WTC11 (cell line): Measurements from ENCODE around the gene ASIC2. TPM values are rescaled to one million over a fixed set of nuclear protein-coding genes. Genes with fewer than 3 reads are reported as not detected.

ENCODE experiments used
- ATAC-seq: fragments of 200-7000 bp; cut with Tn5 transposase; 2 replicates; pipeline ENCODE4 v1.10.0; 2021; ENCODE audit warnings: mild to moderate bottlenecking, moderate library complexity
- CTCF ChIA-PET: fragments of 300-600 bp; sonication (Branson Sonifier 250); formaldehyde crosslinking; loops from one replicate; lab custom pipeline; 2021; ENCODE audit warnings: antibody characterized with exemption; lab: Charles Lee
- POLR2A ChIA-PET: fragments of 350-600 bp; sonication (Branson Sonifier 250); formaldehyde crosslinking; loops from one replicate; lab custom pipeline; 2021; ENCODE audit warnings: antibody characterized with exemption; lab: Charles Lee
- DNase-seq: peaks from one replicate; pipeline ENCODE4 v3.0.0; 2021; ENCODE audit warnings: low spot score
- H3K27ac Mint-ChIP-seq: 2 replicates; pipeline ENCODE4 v1.8.0; 2021; ENCODE audit warnings: mixed read lengths
- H3K27me3 Mint-ChIP-seq: 2 replicates; pipeline ENCODE4 v1.8.0; 2021; ENCODE audit warnings: low read depth, mild to moderate bottlenecking, moderate library complexity, mixed read lengths
- H3K36me3 Mint-ChIP-seq: 2 replicates; pipeline ENCODE4 v1.8.0; 2021; ENCODE audit warnings: mixed read lengths
- H3K4me1 Mint-ChIP-seq: 2 replicates; pipeline ENCODE4 v1.8.0; 2022; ENCODE audit warnings: mixed read lengths
- H3K4me3 Mint-ChIP-seq: 2 replicates; pipeline ENCODE4 v1.8.0; 2021; ENCODE audit warnings: mild to moderate bottlenecking, moderate library complexity, mixed read lengths
- H3K9me3 Mint-ChIP-seq: 2 replicates; pipeline ENCODE4 v1.8.0; 2021; ENCODE audit warnings: mixed read lengths
- ATF1 ChIP-seq: sonication (generic); formaldehyde crosslinking; IDR thresholded peaks from 2 replicates; pipeline ENCODE4 v1.8.1; 2023; ENCODE audit warnings: mild to moderate bottlenecking, moderate library complexity, missing genetic modification reagents
- CREM ChIP-seq: sonication (generic); formaldehyde crosslinking; IDR thresholded peaks from 2 replicates; pipeline ENCODE4 v1.8.1; 2022; ENCODE audit warnings: mild to moderate bottlenecking, missing genetic modification reagents, moderate library complexity
- ETV6 ChIP-seq: sonication (generic); formaldehyde crosslinking; IDR thresholded peaks from 2 replicates; pipeline ENCODE4 v1.8.1; 2022; ENCODE audit warnings: mild to moderate bottlenecking, missing genetic modification reagents
- FOXJ3 ChIP-seq: sonication (generic); formaldehyde crosslinking; IDR thresholded peaks from 2 replicates; pipeline ENCODE4 v1.9.0; 2021; ENCODE audit warnings: missing genetic modification reagents, mild to moderate bottlenecking, borderline replicate concordance
- GABPB1 ChIP-seq: sonication (generic); formaldehyde crosslinking; IDR thresholded peaks from 2 replicates; pipeline ENCODE4 v1.8.1; 2023; ENCODE audit warnings: mild to moderate bottlenecking, missing genetic modification reagents
- GRHL2 ChIP-seq: fragments of 250-450 bp; sonication (Bioruptor Pico); IDR thresholded peaks from 2 replicates; pipeline ENCODE4 v1.8.0; 2022; ENCODE audit warnings: mild to moderate bottlenecking, moderate library complexity; ENCODE audit not compliant: insufficient replicate concordance, severe bottlenecking
- JAZF1 ChIP-seq: fragments of 250-450 bp; sonication (Bioruptor Pico); IDR thresholded peaks from 2 replicates; pipeline ENCODE4 v1.9.0; 2021; ENCODE audit warnings: moderate library complexity, mild to moderate bottlenecking, inconsistent platforms
- MYBL2 ChIP-seq: sonication (generic); formaldehyde crosslinking; IDR thresholded peaks from 2 replicates; pipeline ENCODE4 v1.8.1; 2023; ENCODE audit warnings: mild to moderate bottlenecking, moderate library complexity, missing genetic modification reagents
- NFATC4 ChIP-seq: fragments of 250-450 bp; sonication (Bioruptor Pico); IDR thresholded peaks from 2 replicates; pipeline ENCODE4 v1.9.0; 2021; ENCODE audit warnings: mild to moderate bottlenecking
- NR1H2 ChIP-seq: sonication (generic); formaldehyde crosslinking; IDR thresholded peaks from 2 replicates; pipeline ENCODE4 v1.9.0; 2021; ENCODE audit warnings: mild to moderate bottlenecking, moderate library complexity, missing genetic modification reagents
- NR2C2 ChIP-seq: sonication (generic); formaldehyde crosslinking; IDR thresholded peaks from 2 replicates; pipeline ENCODE4 v1.8.0; 2022; ENCODE audit warnings: mild to moderate bottlenecking, missing genetic modification reagents
- SOX15 ChIP-seq: fragments of 250-450 bp; sonication (Bioruptor Pico); IDR thresholded peaks from 2 replicates; pipeline ENCODE4 v1.9.0; 2021; ENCODE audit warnings: mild to moderate bottlenecking
- TP53 ChIP-seq: sonication (generic); formaldehyde crosslinking; IDR thresholded peaks from 2 replicates; pipeline ENCODE4 v1.8.1; 2023; ENCODE audit warnings: mild to moderate bottlenecking, missing genetic modification reagents
- ZNF396 ChIP-seq: fragments of 250-450 bp; sonication (Bioruptor Pico); IDR thresholded peaks from 2 replicates; pipeline ENCODE4 v1.8.0; 2021; ENCODE audit warnings: mild to moderate bottlenecking, moderate library complexity, borderline replicate concordance
- ZNF416 ChIP-seq: fragments of 250-450 bp; sonication (Bioruptor Pico); IDR thresholded peaks from 2 replicates; pipeline ENCODE4 v1.9.0; 2021; ENCODE audit warnings: mild to moderate bottlenecking, inconsistent platforms
- total RNA-seq: library from RNA; stranded (reverse); gene quantifications from 3 replicates; pipeline ENCODE4 v1.2.3, GENCODE V29; 2021
- TF ChIP-seq, protein P1 (sequence below): fragments of 250-450 bp; sonication (Bioruptor Pico); IDR thresholded peaks from 2 replicates; pipeline ENCODE4 v1.9.0; 2021; ENCODE audit warnings: moderate library complexity, mild to moderate bottlenecking, inconsistent platforms, borderline replicate concordance
- TF ChIP-seq, protein P2 (sequence below): sonication (generic); formaldehyde crosslinking; IDR thresholded peaks from 2 replicates; pipeline ENCODE4 v1.8.0; 2022; ENCODE audit warnings: missing genetic modification reagents
- TF ChIP-seq, protein P3 (sequence below): fragments of 250-450 bp; sonication (Bioruptor Pico); conservative IDR thresholded peaks from 2 replicates; pipeline ENCODE4 v1.9.0; 2021; ENCODE audit warnings: mild to moderate bottlenecking
- TF ChIP-seq, protein P4 (sequence below): sonication (generic); formaldehyde crosslinking; IDR thresholded peaks from 2 replicates; pipeline ENCODE4 v1.8.0; 2022; ENCODE audit warnings: mild to moderate bottlenecking, missing genetic modification reagents
- TF ChIP-seq, protein P5 (sequence below): sonication (generic); formaldehyde crosslinking; IDR thresholded peaks from 2 replicates; pipeline ENCODE4 v1.8.1; 2022; ENCODE audit warnings: mild to moderate bottlenecking, moderate library complexity, missing genetic modification reagents
- TF ChIP-seq, protein P6 (sequence below): sonication (generic); formaldehyde crosslinking; IDR thresholded peaks from 2 replicates; pipeline ENCODE4 v1.8.0; 2022; ENCODE audit warnings: mild to moderate bottlenecking, missing genetic modification reagents

The ASIC2 gene
- total RNA-seq, 1 experiment from 2014 or later: 2.7 TPM

DNA sequence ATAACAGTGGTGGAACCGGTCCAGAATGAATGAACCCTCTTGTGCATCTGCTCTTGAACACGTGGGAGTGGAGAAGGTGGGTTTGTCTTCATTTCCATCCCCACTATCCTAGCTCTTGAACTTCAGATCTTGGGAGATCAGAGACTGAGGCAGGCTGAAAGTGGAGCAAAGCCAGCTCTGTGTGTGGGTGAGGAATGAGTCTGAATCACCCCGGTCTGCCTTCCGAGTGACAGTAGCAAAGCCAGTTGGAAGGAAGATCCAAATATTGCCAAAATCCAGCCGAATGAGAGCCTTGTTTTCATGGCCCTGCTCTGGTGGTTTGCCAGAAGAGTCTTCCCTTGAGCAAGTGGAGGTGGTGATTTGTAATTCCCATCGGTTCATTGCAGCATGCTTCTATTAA is 29.0 kb upstream of the ASIC2 start (continued):
- TF ChIP-seq, protein P1, sequence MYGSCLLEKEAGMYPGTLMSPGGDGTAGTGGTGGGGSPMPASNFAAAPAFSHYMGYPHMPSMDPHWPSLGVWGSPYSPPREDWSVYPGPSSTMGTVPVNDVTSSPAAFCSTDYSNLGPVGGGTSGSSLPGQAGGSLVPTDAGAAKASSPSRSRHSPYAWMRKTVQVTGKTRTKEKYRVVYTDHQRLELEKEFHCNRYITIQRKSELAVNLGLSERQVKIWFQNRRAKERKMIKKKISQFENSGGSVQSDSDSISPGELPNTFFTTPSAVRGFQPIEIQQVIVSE: no peak
- no peak for TF ChIP-seq NFATC4 (CRISPR knock-in tag)
- no peak for TF ChIP-seq CREM (CRISPR knock-in tag)

DNA sequence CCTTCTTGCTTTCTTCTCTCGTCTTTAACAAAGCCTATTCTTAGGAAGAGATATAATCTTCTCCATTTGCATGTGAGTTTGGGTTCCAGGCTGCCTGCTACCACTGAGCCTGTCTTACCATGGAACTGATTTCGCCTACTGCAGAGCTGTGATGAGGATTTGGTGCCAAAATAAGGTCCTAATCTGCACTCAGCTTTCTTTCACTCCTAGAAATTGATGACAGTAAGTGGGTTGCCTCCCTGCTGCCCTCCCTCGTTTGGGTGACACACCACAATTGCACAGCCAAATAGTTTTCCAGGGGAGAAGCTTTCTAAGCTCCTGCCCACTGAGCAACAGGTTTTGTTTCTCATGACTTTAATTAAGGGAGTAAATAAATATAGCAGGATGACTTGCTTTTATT is 25.1 kb upstream of the ASIC2 start:
- ATAC-seq (no peak), DNase-seq (no peak)
- ChIA-PET POLR2A (no interaction called here), CTCF (interaction anchor here (0.6 to 2.8 kb wide), 3 partner anchors 17 to 1125 kb away, joined by 3 to 8 read pairs (median 4); no protein-coding TSS in a partner anchor)
- no peaks in the 10 kb centered on the region for H3K9me3 Mint-ChIP-seq
- no peak overlapping the region for H3K27ac Mint-ChIP-seq
- peaks cover 6% of the 10 kb centered on the region for H3K4me1 Mint-ChIP-seq
- TF ChIP-seq, protein P1: no peak
- TF ChIP-seq, protein P2, sequence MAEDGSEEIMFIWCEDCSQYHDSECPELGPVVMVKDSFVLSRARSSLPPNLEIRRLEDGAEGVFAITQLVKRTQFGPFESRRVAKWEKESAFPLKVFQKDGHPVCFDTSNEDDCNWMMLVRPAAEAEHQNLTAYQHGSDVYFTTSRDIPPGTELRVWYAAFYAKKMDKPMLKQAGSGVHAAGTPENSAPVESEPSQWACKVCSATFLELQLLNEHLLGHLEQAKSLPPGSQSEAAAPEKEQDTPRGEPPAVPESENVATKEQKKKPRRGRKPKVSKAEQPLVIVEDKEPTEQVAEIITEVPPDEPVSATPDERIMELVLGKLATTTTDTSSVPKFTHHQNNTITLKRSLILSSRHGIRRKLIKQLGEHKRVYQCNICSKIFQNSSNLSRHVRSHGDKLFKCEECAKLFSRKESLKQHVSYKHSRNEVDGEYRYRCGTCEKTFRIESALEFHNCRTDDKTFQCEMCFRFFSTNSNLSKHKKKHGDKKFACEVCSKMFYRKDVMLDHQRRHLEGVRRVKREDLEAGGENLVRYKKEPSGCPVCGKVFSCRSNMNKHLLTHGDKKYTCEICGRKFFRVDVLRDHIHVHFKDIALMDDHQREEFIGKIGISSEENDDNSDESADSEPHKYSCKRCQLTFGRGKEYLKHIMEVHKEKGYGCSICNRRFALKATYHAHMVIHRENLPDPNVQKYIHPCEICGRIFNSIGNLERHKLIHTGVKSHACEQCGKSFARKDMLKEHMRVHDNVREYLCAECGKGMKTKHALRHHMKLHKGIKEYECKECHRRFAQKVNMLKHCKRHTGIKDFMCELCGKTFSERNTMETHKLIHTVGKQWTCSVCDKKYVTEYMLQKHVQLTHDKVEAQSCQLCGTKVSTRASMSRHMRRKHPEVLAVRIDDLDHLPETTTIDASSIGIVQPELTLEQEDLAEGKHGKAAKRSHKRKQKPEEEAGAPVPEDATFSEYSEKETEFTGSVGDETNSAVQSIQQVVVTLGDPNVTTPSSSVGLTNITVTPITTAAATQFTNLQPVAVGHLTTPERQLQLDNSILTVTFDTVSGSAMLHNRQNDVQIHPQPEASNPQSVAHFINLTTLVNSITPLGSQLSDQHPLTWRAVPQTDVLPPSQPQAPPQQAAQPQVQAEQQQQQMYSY (CRISPR knock-in tag): no peak
- TF ChIP-seq GABPB1 (CRISPR knock-in tag) (no peak), SOX15 (no peak)
- no peaks in the 10 kb centered on the region for H3K36me3 Mint-ChIP-seq
- no peak overlapping the region for H3K4me3 Mint-ChIP-seq
- peaks cover 16% of the 10 kb centered on the region for H3K27me3 Mint-ChIP-seq

DNA sequence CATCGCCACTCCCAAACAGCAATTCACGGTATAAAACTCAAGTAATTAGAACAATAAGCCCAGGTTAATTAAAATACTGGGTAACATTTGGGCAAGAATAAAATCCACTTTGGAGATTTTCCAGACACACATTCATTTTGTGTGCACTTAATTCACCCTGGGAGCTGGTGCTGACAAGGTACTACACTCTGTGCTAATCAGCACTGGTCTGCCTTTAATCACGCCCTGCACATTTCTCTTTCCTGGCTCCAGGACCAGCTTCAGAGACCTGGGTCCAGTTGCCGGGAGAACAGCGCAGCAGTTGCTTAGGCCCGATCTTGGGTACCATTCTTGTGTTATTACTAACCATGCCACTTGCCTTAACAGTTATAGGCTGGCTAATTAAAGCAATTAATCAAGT is 23.7 kb upstream of the ASIC2 start:
- POLR2A ChIA-PET: no interaction called here
- ATAC-seq (no peak), DNase-seq (no peak)
- Mint-ChIP-seq H3K27me3 (peaks cover 14% of the 10 kb centered on the region), H3K36me3 (no peaks in the 10 kb centered on the region), H3K9me3 (no peaks in the 10 kb centered on the region), H3K27ac (no peak overlapping the region), H3K4me1 (peaks cover 6% of the 10 kb centered on the region), H3K4me3 (no peak overlapping the region)
- TF ChIP-seq JAZF1 (no peak), ZNF416 (no peak)
- CTCF ChIA-PET: interaction anchor here (0.6 to 2.8 kb wide), 2 partner anchors 136 to 205 kb away, joined by 3 to 8 read pairs; no protein-coding TSS in a partner anchor

DNA sequence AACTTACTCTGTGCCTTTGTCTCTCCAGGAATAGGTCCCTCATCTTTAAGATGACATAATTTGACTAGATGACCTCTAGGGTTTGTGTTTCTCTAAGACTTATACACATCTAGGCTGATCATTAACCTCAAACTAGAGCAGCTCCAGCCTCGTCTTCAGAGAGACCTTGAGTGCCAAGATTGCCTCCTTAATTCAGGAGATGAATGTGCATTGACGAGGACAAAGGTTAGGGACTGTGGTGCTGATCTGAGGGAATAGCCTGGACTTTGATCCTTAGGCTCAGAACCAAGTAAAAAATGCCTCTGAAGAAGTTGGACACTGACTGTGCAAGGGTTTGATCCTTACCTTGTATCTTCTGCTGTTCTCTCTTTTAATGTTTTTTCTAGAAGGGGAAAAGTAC is 17.2 kb upstream of the ASIC2 start:
- no peak for ATAC-seq
- DNase-seq: no peak
- CTCF ChIA-PET: interaction anchor here (1.1 kb wide), 1 partner anchor 17 kb away, joined by 4 read pairs; the partner anchor contains the start of gene ASIC2
- Mint-ChIP-seq H3K9me3 (no peaks in the 10 kb centered on the region), H3K4me1 (no peaks in the 10 kb centered on the region), H3K4me3 (no peak overlapping the region), H3K36me3 (no peaks in the 10 kb centered on the region), H3K27me3 (peaks cover 40% of the 10 kb centered on the region), H3K27ac (no peak overlapping the region)
- POLR2A ChIA-PET: no interaction called here
- TF ChIP-seq ETV6 (CRISPR knock-in tag) (no peak), TP53 (CRISPR knock-in tag) (no peak), GRHL2 (CRISPR knock-in tag) (no peak), NR2C2 (no peak), ATF1 (no peak), FOXJ3 (CRISPR knock-in tag) (no peak), ZNF396 (CRISPR knock-in tag) (no peak), MYBL2 (CRISPR knock-in tag) (no peak), NR1H2 (CRISPR knock-in tag) (no peak)
- TF ChIP-seq, protein P3, sequence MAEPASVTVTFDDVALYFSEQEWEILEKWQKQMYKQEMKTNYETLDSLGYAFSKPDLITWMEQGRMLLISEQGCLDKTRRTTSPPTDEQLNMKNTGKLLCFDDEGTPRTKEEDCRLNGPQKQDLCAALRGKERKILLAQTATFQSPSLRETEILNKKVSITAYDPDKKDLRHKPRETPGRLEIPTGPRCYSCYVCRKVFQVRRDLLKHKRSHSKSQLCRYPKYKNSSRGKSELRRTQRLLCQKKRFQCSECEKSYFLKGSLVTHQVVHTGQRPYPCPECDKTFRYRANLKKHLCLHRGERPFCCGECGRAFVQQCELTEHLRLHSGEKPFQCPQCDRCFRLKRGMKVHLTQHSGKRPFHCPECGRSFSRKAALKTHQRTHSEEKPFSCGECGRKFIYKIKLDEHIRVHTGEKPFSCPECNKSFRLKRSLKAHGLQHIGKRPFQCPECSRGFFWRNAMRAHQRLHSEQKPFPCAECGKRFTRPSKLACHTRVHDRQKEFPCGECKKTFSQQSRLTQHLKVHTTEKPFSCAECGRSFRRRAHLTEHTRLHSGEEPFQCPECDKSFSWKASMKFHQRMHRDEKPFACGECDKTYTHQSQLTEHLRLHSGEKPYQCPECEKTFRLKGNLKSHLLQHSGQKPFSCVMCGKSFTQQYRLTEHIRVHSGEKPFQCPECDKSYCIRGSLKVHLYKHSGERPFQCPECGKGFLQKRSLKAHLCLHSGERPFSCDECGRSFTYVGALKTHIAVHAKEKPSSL (CRISPR knock-in tag): no peak
- TF ChIP-seq, protein P4, sequence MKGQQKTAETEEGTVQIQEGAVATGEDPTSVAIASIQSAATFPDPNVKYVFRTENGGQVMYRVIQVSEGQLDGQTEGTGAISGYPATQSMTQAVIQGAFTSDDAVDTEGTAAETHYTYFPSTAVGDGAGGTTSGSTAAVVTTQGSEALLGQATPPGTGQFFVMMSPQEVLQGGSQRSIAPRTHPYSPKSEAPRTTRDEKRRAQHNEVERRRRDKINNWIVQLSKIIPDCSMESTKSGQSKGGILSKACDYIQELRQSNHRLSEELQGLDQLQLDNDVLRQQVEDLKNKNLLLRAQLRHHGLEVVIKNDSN: no peak
- TF ChIP-seq, protein P5, sequence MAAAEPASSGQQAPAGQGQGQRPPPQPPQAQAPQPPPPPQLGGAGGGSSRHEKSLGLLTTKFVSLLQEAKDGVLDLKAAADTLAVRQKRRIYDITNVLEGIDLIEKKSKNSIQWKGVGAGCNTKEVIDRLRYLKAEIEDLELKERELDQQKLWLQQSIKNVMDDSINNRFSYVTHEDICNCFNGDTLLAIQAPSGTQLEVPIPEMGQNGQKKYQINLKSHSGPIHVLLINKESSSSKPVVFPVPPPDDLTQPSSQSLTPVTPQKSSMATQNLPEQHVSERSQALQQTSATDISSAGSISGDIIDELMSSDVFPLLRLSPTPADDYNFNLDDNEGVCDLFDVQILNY (CRISPR knock-in tag): no peak
- TF ChIP-seq, protein P6, sequence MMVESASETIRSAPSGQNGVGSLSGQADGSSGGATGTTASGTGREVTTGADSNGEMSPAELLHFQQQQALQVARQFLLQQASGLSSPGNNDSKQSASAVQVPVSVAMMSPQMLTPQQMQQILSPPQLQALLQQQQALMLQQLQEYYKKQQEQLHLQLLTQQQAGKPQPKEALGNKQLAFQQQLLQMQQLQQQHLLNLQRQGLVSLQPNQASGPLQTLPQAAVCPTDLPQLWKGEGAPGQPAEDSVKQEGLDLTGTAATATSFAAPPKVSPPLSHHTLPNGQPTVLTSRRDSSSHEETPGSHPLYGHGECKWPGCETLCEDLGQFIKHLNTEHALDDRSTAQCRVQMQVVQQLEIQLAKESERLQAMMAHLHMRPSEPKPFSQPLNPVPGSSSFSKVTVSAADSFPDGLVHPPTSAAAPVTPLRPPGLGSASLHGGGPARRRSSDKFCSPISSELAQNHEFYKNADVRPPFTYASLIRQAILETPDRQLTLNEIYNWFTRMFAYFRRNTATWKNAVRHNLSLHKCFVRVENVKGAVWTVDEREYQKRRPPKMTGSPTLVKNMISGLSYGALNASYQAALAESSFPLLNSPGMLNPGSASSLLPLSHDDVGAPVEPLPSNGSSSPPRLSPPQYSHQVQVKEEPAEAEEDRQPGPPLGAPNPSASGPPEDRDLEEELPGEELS (CRISPR knock-in tag): no peak
